ENCODE measurements around the gene GPR82.

Gene GPR82

GRCh38 chrX:41708486-41708885 lies 15.5 kb upstream of the GPR82 start:
- H3K9me3 ChIP-seq (ENCODE audit: control insufficient read depth, low read length): no peaks in the 10 kb centered on the region
- no peak overlapping the region for H4K91ac ChIP-seq (ENCODE audit: low read length)
- H2BK120ac ChIP-seq (ENCODE audit: low read depth, low read length): no peak overlapping the region
- H3K79me1 ChIP-seq (replicated peaks; ENCODE audit: low read length, poor library complexity, severe bottlenecking): peaks cover 8% of the 10 kb centered on the region
- H3K4me2 ChIP-seq (ENCODE audit: low read length, poor library complexity, severe bottlenecking): no peak overlapping the region
- H3K18ac ChIP-seq (ENCODE audit: low read depth in 1 of 2, low read length in 2 of 2): no peak overlapping the region
- WGBS: no CpG with 5 or more reads among the region's 3 CpGs
- H3K4me1 ChIP-seq (ENCODE audit: control insufficient read depth, insufficient read depth, low read depth, low read length): no peaks in the 10 kb centered on the region
- no peak for DNase-seq
- H3K9ac ChIP-seq (ENCODE audit: low read length): no peak overlapping the region
- no peak overlapping the region for H2BK15ac ChIP-seq (ENCODE audit: low read depth, poor library complexity, severe bottlenecking)
- peaks cover 0 to 16% of the 10 kb centered on the region in 2 experiments for H3K27me3 ChIP-seq (ENCODE audit: control insufficient read depth in 1 of 2, insufficient read depth in 1 of 2, low read length in 2 of 2)
- no peak overlapping the region for H3K14ac ChIP-seq (ENCODE audit: low read length in 2 of 2)
- no peak overlapping the region for H3K27ac ChIP-seq (ENCODE audit: low read length, poor library complexity, severe bottlenecking)
- H2BK12ac ChIP-seq (ENCODE audit: low read length in 2 of 2): no peak overlapping the region
- H2BK5ac ChIP-seq (ENCODE audit: low read depth, low read length, poor library complexity, severe bottlenecking): no peak overlapping the region
- H2AFZ ChIP-seq (ENCODE audit: low read depth, low read length): no peak overlapping the region
- H4K8ac ChIP-seq (ENCODE audit: low read length): no peak overlapping the region
- H3K4me3 ChIP-seq (ENCODE audit: insufficient read depth in 1 of 2, low read depth in 1 of 2, low read length in 2 of 2): no peak overlapping the region
- no peak overlapping the region for H3K4ac ChIP-seq (ENCODE audit: low read depth in 1 of 2, low read length in 2 of 2)
- no peak overlapping the region for H3K23ac ChIP-seq (ENCODE audit: low read length in 2 of 2)
- H2AK5ac ChIP-seq (ENCODE audit: low read length, severe bottlenecking): no peak overlapping the region
- H3K36me3 ChIP-seq (ENCODE audit: control insufficient read depth in 1 of 2, insufficient read depth in 2 of 2, low read depth in 1 of 2, low read length in 2 of 2): no peaks in the 10 kb centered on the region

GRCh38 chrX:41711021-41711667 lies 12.8 kb upstream of the GPR82 start:
- Histone ChIP-seq H3K4ac (ENCODE audit: low read depth in 1 of 2, low read length in 2 of 2) (no peak overlapping the region), H2AK5ac (ENCODE audit: low read length, severe bottlenecking) (no peak overlapping the region), H2BK12ac (ENCODE audit: low read length in 2 of 2) (no peak overlapping the region), H3K27ac (ENCODE audit: low read length, poor library complexity, severe bottlenecking) (no peak overlapping the region), H3K27me3 (ENCODE audit: control insufficient read depth in 1 of 2, insufficient read depth in 1 of 2, low read length in 2 of 2) (peaks cover 0 to 18% of the 10 kb centered on the region in 2 experiments), H3K14ac (ENCODE audit: low read length in 2 of 2) (no peak overlapping the region), H3K18ac (ENCODE audit: low read depth in 1 of 2, low read length in 2 of 2) (no peak overlapping the region), H4K91ac (ENCODE audit: low read length) (no peak overlapping the region), H2BK5ac (ENCODE audit: low read depth, low read length, poor library complexity, severe bottlenecking) (no peak overlapping the region), H4K8ac (ENCODE audit: low read length) (no peak overlapping the region), H3K36me3 (ENCODE audit: control insufficient read depth in 1 of 2, insufficient read depth in 2 of 2, low read depth in 1 of 2, low read length in 2 of 2) (no peaks in the 10 kb centered on the region), H3K23ac (ENCODE audit: low read length in 2 of 2) (no peak overlapping the region), H3K79me1 (replicated peaks; ENCODE audit: low read length, poor library complexity, severe bottlenecking) (peaks cover 8% of the 10 kb centered on the region), H2AFZ (ENCODE audit: low read depth, low read length) (no peak overlapping the region), H3K4me1 (ENCODE audit: control insufficient read depth, insufficient read depth, low read depth, low read length) (no peaks in the 10 kb centered on the region), H2BK15ac (ENCODE audit: low read depth, poor library complexity, severe bottlenecking) (no peak overlapping the region), H3K4me3 (ENCODE audit: insufficient read depth in 1 of 2, low read depth in 1 of 2, low read length in 2 of 2) (no peak overlapping the region), H3K9me3 (ENCODE audit: control insufficient read depth, low read length) (no peaks in the 10 kb centered on the region), H3K9ac (ENCODE audit: low read length) (no peak overlapping the region), H3K4me2 (ENCODE audit: low read length, poor library complexity, severe bottlenecking) (no peak overlapping the region), H2BK120ac (ENCODE audit: low read depth, low read length) (no peak overlapping the region)
- WGBS: 98% methylated on average over 5 of the region's 5 CpGs
- DNase-seq: no peak

- no peak overlapping the region for H3K14ac ChIP-seq (ENCODE audit: low read length in 2 of 2)
- H2BK120ac ChIP-seq (ENCODE audit: low read depth, low read length): no peak overlapping the region
- no peak overlapping the region for H3K18ac ChIP-seq (ENCODE audit: low read depth in 1 of 2, low read length in 2 of 2)
- DNase-seq: no peak
- no peak overlapping the region for H3K23ac ChIP-seq (ENCODE audit: low read length in 2 of 2)
- H3K4me2 ChIP-seq (ENCODE audit: low read length, poor library complexity, severe bottlenecking): no peak overlapping the region
- no peak overlapping the region for H4K8ac ChIP-seq (ENCODE audit: low read length)
- peaks cover 28% of the 10 kb centered on the region for H3K9me3 ChIP-seq (ENCODE audit: control insufficient read depth, low read length)
- no peaks in the 10 kb centered on the region for H3K4me1 ChIP-seq (ENCODE audit: control insufficient read depth, insufficient read depth, low read depth, low read length)
- peaks cover 0 to 9% of the 10 kb centered on the region in 2 experiments for H3K27me3 ChIP-seq (ENCODE audit: control insufficient read depth in 1 of 2, insufficient read depth in 1 of 2, low read length in 2 of 2)
- no peak overlapping the region for H2AFZ ChIP-seq (ENCODE audit: low read depth, low read length)
- H3K9ac ChIP-seq (ENCODE audit: low read length): no peak overlapping the region
- H2BK5ac ChIP-seq (ENCODE audit: low read depth, low read length, poor library complexity, severe bottlenecking): no peak overlapping the region
- H3K4ac ChIP-seq (ENCODE audit: low read depth in 1 of 2, low read length in 2 of 2): no peak overlapping the region
- WGBS: 96% methylated on average over 3 of the region's 5 CpGs
- peaks cover 12% of the 10 kb centered on the region for H3K79me1 ChIP-seq (replicated peaks; ENCODE audit: low read length, poor library complexity, severe bottlenecking)
- no peak overlapping the region for H2BK12ac ChIP-seq (ENCODE audit: low read length in 2 of 2)
- H2BK15ac ChIP-seq (ENCODE audit: low read depth, poor library complexity, severe bottlenecking): no peak overlapping the region
- H3K36me3 ChIP-seq (ENCODE audit: control insufficient read depth in 1 of 2, insufficient read depth in 2 of 2, low read depth in 1 of 2, low read length in 2 of 2): no peaks in the 10 kb centered on the region
- no peak overlapping the region for H3K4me3 ChIP-seq (ENCODE audit: insufficient read depth in 1 of 2, low read depth in 1 of 2, low read length in 2 of 2)
- no peak overlapping the region for H2AK5ac ChIP-seq (ENCODE audit: low read length, severe bottlenecking)
- no peak overlapping the region for H3K27ac ChIP-seq (ENCODE audit: low read length, poor library complexity, severe bottlenecking)
- H4K91ac ChIP-seq (ENCODE audit: low read length): no peak overlapping the region
Measured at GRCh38 chrX:41716222-41716621, 7.8 kb upstream of the GPR82 start.

GRCh38 chrX:41716767-41717473 lies 7.1 kb upstream of the GPR82 start:
- no peak overlapping the region for H2AFZ ChIP-seq (ENCODE audit: low read depth, low read length)
- 97% methylated on average over 12 of the region's 12 CpGs for WGBS
- H4K8ac ChIP-seq (ENCODE audit: low read length): no peak overlapping the region
- H2BK15ac ChIP-seq (ENCODE audit: low read depth, poor library complexity, severe bottlenecking): no peak overlapping the region
- no peak overlapping the region for H3K18ac ChIP-seq (ENCODE audit: low read depth in 1 of 2, low read length in 2 of 2)
- H2BK120ac ChIP-seq (ENCODE audit: low read depth, low read length): no peak overlapping the region
- H3K4me3 ChIP-seq (ENCODE audit: insufficient read depth in 1 of 2, low read depth in 1 of 2, low read length in 2 of 2): no peak overlapping the region
- no peak overlapping the region for H3K4me2 ChIP-seq (ENCODE audit: low read length, poor library complexity, severe bottlenecking)
- H3K9me3 ChIP-seq (ENCODE audit: control insufficient read depth, low read length): peaks cover 28% of the 10 kb centered on the region
- H3K27ac ChIP-seq (ENCODE audit: low read length, poor library complexity, severe bottlenecking): no peak overlapping the region
- peaks cover 0 to 6% of the 10 kb centered on the region in 2 experiments for H3K27me3 ChIP-seq (ENCODE audit: control insufficient read depth in 1 of 2, insufficient read depth in 1 of 2, low read length in 2 of 2)
- H3K23ac ChIP-seq (ENCODE audit: low read length in 2 of 2): no peak overlapping the region
- H3K4me1 ChIP-seq (ENCODE audit: control insufficient read depth, insufficient read depth, low read depth, low read length): no peaks in the 10 kb centered on the region
- no peak overlapping the region for H4K91ac ChIP-seq (ENCODE audit: low read length)
- no peak overlapping the region for H2AK5ac ChIP-seq (ENCODE audit: low read length, severe bottlenecking)
- DNase-seq: no peak
- H3K79me1 ChIP-seq (replicated peaks; ENCODE audit: low read length, poor library complexity, severe bottlenecking): peaks cover 11% of the 10 kb centered on the region
- H3K9ac ChIP-seq (ENCODE audit: low read length): no peak overlapping the region
- H3K14ac ChIP-seq (ENCODE audit: low read length in 2 of 2): no peak overlapping the region
- no peaks in the 10 kb centered on the region for H3K36me3 ChIP-seq (ENCODE audit: control insufficient read depth in 1 of 2, insufficient read depth in 2 of 2, low read depth in 1 of 2, low read length in 2 of 2)
- no peak overlapping the region for H3K4ac ChIP-seq (ENCODE audit: low read depth in 1 of 2, low read length in 2 of 2)
- H2BK12ac ChIP-seq (ENCODE audit: low read length in 2 of 2): no peak overlapping the region
- H2BK5ac ChIP-seq (ENCODE audit: low read depth, low read length, poor library complexity, severe bottlenecking): no peak overlapping the region

Data from mesenchymal stem cell (in vitro differentiated cells and primary cell).